ENCODE results near the gene C19orf44.

- TF ChIP-seq CTCF (IDR thresholded peaks at IDR 0.05; ENCODE audit: low read depth, low read length, poor library complexity, severe bottlenecking): no peak
- TF ChIP-seq EZH2phosphoT487 (IDR thresholded peaks at IDR 0.05; ENCODE audit: borderline replicate concordance, low read length): no peak
Observed at GRCh38 chr19:16524991-16525734, 29.0 kb downstream of the C19orf44 start.

Measured in DOHH2 (cell line).